ENCODE results near the gene ABL1.

ABL1 gene

GRCh38 chr9:130891688-130892476 lies 56.8 kb downstream of the ABL1 start:
- no peaks in the 10 kb centered on the region for H3K27me3 ChIP-seq (ENCODE audit: insufficient read depth, low read length)
- no peaks in the 10 kb centered on the region for H3K9me2 ChIP-seq (ENCODE audit: low read depth, low read length)
- no peak overlapping the region for H2AFZ ChIP-seq (ENCODE audit: low read length)
- H3K4me3 ChIP-seq (ENCODE audit: low read depth, low read length, poor library complexity, severe bottlenecking) = no peak overlapping the region
- H3F3A ChIP-seq (ENCODE audit: insufficient read depth, low read length) = no peaks in the 10 kb centered on the region
- H3K9ac ChIP-seq (ENCODE audit: low read length) = no peak overlapping the region
- no peaks in the 10 kb centered on the region for H3K4me1 ChIP-seq (ENCODE audit: insufficient read depth, low read length, severe bottlenecking)
- no peaks in the 10 kb centered on the region for H3K79me2 ChIP-seq (ENCODE audit: insufficient read depth, low read length)
- H3K36me3 ChIP-seq (ENCODE audit: insufficient read depth, low read length) = no peaks in the 10 kb centered on the region
- no peak overlapping the region for H3K27ac ChIP-seq (ENCODE audit: low read depth, low read length, poor library complexity, severe bottlenecking)
- no peaks in the 10 kb centered on the region for H4K20me1 ChIP-seq (ENCODE audit: insufficient read depth, low read length)
- no peak overlapping the region for H3K4me2 ChIP-seq (ENCODE audit: low read length)
- TF ChIP-seq CTCF (IDR thresholded peaks at IDR 0.05; ENCODE audit: low read length) (no peak), EZH2 (IDR thresholded peaks at IDR 0.05; ENCODE audit: borderline replicate concordance, low read length) (no peak)
- no peaks in the 10 kb centered on the region for H3K9me3 ChIP-seq (ENCODE audit: low read length)

GRCh38 chr9:130892477-130893304 lies 57.6 kb downstream of the ABL1 start:
- Histone ChIP-seq H3K36me3 (ENCODE audit: insufficient read depth, low read length) (no peaks in the 10 kb centered on the region), H3K27me3 (ENCODE audit: insufficient read depth, low read length) (no peaks in the 10 kb centered on the region), H3K27ac (ENCODE audit: low read depth, low read length, poor library complexity, severe bottlenecking) (no peak overlapping the region), H3K4me3 (ENCODE audit: low read depth, low read length, poor library complexity, severe bottlenecking) (no peak overlapping the region), H3K79me2 (ENCODE audit: insufficient read depth, low read length) (no peaks in the 10 kb centered on the region), H3K9ac (ENCODE audit: low read length) (no peak overlapping the region), H3K9me2 (ENCODE audit: low read depth, low read length) (no peaks in the 10 kb centered on the region), H3K4me1 (ENCODE audit: insufficient read depth, low read length, severe bottlenecking) (no peaks in the 10 kb centered on the region), H3K9me3 (ENCODE audit: low read length) (no peaks in the 10 kb centered on the region), H3K4me2 (ENCODE audit: low read length) (no peak overlapping the region), H3F3A (ENCODE audit: insufficient read depth, low read length) (no peaks in the 10 kb centered on the region), H4K20me1 (ENCODE audit: insufficient read depth, low read length) (no peaks in the 10 kb centered on the region), H2AFZ (ENCODE audit: low read length) (no peak overlapping the region)
- TF ChIP-seq CTCF (IDR thresholded peaks at IDR 0.05; ENCODE audit: low read length) (no peak), EZH2 (IDR thresholded peaks at IDR 0.05; ENCODE audit: borderline replicate concordance, low read length) (no peak)

- no peaks in the 10 kb centered on the region for H3K4me1 ChIP-seq (ENCODE audit: insufficient read depth, low read length, severe bottlenecking)
- H3K9me2 ChIP-seq (ENCODE audit: low read depth, low read length) = no peaks in the 10 kb centered on the region
- H3K27me3 ChIP-seq (ENCODE audit: insufficient read depth, low read length) = no peaks in the 10 kb centered on the region
- H4K20me1 ChIP-seq (ENCODE audit: insufficient read depth, low read length) = no peaks in the 10 kb centered on the region
- H3K79me2 ChIP-seq (ENCODE audit: insufficient read depth, low read length) = no peaks in the 10 kb centered on the region
- TF ChIP-seq CTCF (IDR thresholded peaks at IDR 0.05; ENCODE audit: low read length) (no peak), EZH2 (IDR thresholded peaks at IDR 0.05; ENCODE audit: borderline replicate concordance, low read length) (no peak)
- no peak overlapping the region for H2AFZ ChIP-seq (ENCODE audit: low read length)
- H3K9me3 ChIP-seq (ENCODE audit: low read length) = no peaks in the 10 kb centered on the region
- H3K36me3 ChIP-seq (ENCODE audit: insufficient read depth, low read length) = no peaks in the 10 kb centered on the region
- H3K9ac ChIP-seq (ENCODE audit: low read length) = no peak overlapping the region
- H3K4me3 ChIP-seq (ENCODE audit: low read depth, low read length, poor library complexity, severe bottlenecking) = no peak overlapping the region
- H3K4me2 ChIP-seq (ENCODE audit: low read length) = no peak overlapping the region
- no peaks in the 10 kb centered on the region for H3F3A ChIP-seq (ENCODE audit: insufficient read depth, low read length)
- no peak overlapping the region for H3K27ac ChIP-seq (ENCODE audit: low read depth, low read length, poor library complexity, severe bottlenecking)
Measured at GRCh38 chr9:130893341-130894101, 58.5 kb downstream of the ABL1 start.

Measured in OCI-LY1 (cell line).